ENCODE measurements around the gene DGKZ.

Gene DGKZ

GRCh38 chr11:46339816-46340215 lies 7.4 kb upstream of the DGKZ start:
- Histone ChIP-seq H3K27ac (replicated peaks) (0 out of 2 replicates have a peak overlapping the region, but pooled peaks have one; percentile 32), H3K27me3 (ENCODE audit: insufficient read depth, poor library complexity, severe bottlenecking) (no peaks in the 10 kb centered on the region), H3K4me3 (replicated peaks; ENCODE audit: insufficient read depth, low read length) (no peak overlapping the region)
- peak in 1 of 2 experiments; percentile 72 for DNase-seq (ENCODE audit: low read depth in 1 of 2, low spot score in 1 of 2)
- TF ChIP-seq CTCF (IDR thresholded peaks at IDR 0.05; ENCODE audit: insufficient read depth, low read length) (no peak), SPI1 (IDR thresholded peaks at IDR 0.05; ENCODE audit: borderline replicate concordance, low read depth) (no peak), POLR2AphosphoS5 (IDR thresholded peaks at IDR 0.05; ENCODE audit: low read depth) (no peak), GABPA (IDR thresholded peaks at IDR 0.05; ENCODE audit: low read depth) (no peak)
- TF ChIP-seq, protein P1, sequence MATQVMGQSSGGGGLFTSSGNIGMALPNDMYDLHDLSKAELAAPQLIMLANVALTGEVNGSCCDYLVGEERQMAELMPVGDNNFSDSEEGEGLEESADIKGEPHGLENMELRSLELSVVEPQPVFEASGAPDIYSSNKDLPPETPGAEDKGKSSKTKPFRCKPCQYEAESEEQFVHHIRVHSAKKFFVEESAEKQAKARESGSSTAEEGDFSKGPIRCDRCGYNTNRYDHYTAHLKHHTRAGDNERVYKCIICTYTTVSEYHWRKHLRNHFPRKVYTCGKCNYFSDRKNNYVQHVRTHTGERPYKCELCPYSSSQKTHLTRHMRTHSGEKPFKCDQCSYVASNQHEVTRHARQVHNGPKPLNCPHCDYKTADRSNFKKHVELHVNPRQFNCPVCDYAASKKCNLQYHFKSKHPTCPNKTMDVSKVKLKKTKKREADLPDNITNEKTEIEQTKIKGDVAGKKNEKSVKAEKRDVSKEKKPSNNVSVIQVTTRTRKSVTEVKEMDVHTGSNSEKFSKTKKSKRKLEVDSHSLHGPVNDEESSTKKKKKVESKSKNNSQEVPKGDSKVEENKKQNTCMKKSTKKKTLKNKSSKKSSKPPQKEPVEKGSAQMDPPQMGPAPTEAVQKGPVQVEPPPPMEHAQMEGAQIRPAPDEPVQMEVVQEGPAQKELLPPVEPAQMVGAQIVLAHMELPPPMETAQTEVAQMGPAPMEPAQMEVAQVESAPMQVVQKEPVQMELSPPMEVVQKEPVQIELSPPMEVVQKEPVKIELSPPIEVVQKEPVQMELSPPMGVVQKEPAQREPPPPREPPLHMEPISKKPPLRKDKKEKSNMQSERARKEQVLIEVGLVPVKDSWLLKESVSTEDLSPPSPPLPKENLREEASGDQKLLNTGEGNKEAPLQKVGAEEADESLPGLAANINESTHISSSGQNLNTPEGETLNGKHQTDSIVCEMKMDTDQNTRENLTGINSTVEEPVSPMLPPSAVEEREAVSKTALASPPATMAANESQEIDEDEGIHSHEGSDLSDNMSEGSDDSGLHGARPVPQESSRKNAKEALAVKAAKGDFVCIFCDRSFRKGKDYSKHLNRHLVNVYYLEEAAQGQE (IDR thresholded peaks at IDR 0.05; ENCODE audit: insufficient replicate concordance, low read depth): no peak

DNA sequence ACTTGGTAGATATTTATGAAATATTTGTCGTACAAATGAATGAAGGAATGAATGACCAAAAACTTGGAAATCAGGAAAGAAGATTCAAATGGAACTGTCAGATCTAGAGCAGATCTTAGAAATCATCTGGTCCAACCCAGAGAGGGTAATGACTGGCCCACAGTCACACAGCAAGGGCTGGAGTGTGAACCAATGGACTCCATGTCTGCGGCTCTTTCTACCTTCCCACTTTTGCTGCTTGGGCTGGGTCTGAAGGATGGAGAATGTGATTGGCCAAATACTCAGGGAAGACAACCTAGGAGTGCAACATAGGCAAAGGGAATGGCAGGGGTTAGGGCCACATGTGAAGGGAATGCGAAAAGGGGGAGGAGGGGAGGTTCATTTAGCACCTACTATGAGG lies 5.8 kb upstream of the DGKZ start:
- no peak overlapping the region for H3K4me3 ChIP-seq (replicated peaks; ENCODE audit: insufficient read depth, low read length)
- no peak for DNase-seq (ENCODE audit: low read depth in 1 of 2, low spot score in 1 of 2)
- TF ChIP-seq GABPA (IDR thresholded peaks at IDR 0.05; ENCODE audit: low read depth): no peak
- TF ChIP-seq POLR2AphosphoS5 (IDR thresholded peaks at IDR 0.05; ENCODE audit: low read depth): no peak
- TF ChIP-seq, protein P1 (IDR thresholded peaks at IDR 0.05; ENCODE audit: insufficient replicate concordance, low read depth): no peak
- TF ChIP-seq CTCF (IDR thresholded peaks at IDR 0.05; ENCODE audit: insufficient read depth, low read length): no peak
- no peak for TF ChIP-seq SPI1 (IDR thresholded peaks at IDR 0.05; ENCODE audit: borderline replicate concordance, low read depth)
- H3K27ac ChIP-seq (replicated peaks): peak overlapping the region; percentile 75
- H3K27me3 ChIP-seq (ENCODE audit: insufficient read depth, poor library complexity, severe bottlenecking): no peaks in the 10 kb centered on the region

DNA sequence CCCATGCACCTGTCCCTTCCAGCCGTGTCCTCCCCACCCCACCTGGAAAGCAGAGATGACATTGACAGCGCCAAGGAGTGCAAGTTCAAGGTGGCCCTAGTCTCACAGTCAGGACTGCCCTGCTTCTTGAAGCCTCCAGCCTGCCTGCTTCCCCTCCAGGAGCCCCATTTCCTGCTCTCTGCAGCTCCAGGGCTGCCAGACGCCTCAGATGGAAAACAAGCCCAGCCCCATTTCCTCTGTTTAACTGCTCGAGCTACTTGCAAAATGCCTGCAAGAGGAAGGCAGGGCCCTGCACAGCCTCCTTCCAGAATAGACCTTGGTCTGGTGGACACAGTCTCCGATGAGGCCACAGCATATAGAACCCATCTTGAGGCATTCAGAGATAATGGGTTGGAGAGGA lies 5.0 kb upstream of the DGKZ start:
- DNase-seq (ENCODE audit: low read depth in 1 of 2, low spot score in 1 of 2): peak in 1 of 2 experiments; percentile 93
- H3K27me3 ChIP-seq (ENCODE audit: insufficient read depth, poor library complexity, severe bottlenecking): no peaks in the 10 kb centered on the region

More for the DNA sequence above, 5.0 kb upstream of the DGKZ start:
- H3K27ac ChIP-seq (replicated peaks): peak overlapping the region; percentile 75
- TF ChIP-seq, protein P1 (IDR thresholded peaks at IDR 0.05; ENCODE audit: insufficient replicate concordance, low read depth): no peak
- no peak for TF ChIP-seq GABPA (IDR thresholded peaks at IDR 0.05; ENCODE audit: low read depth)
- TF ChIP-seq SPI1 (IDR thresholded peaks at IDR 0.05; ENCODE audit: borderline replicate concordance, low read depth): peak; percentile 65; the same call in 1 of the 2 replicates
- no peak for TF ChIP-seq CTCF (IDR thresholded peaks at IDR 0.05; ENCODE audit: insufficient read depth, low read length)
- TF ChIP-seq POLR2AphosphoS5 (IDR thresholded peaks at IDR 0.05; ENCODE audit: low read depth): peak; percentile 76
- no peak overlapping the region for H3K4me3 ChIP-seq (replicated peaks; ENCODE audit: insufficient read depth, low read length)

Measured in HL-60 (cell line).